Stimulated activated CD8-positive, alpha-beta memory T cell treated with anti-CD3 and anti-CD28 coated beads, Interleukin-15, amount 100 ng/mL, for 24 hours (primary cell): ENCODE results near the gene INO80.
"Not testable (repeated sequence)": the region's sequence is repeated elsewhere in the genome, so short reads cannot be mapped to it uniquely, and the experiment has no call there.

Experiments used
- DNase-seq: peaks from one replicate; pipeline ENCODE4 v3.0.0-alpha.2; 2020; ENCODE audit warnings: low read depth

Gene INO80

GRCh38 chr15:41115652-41116115, 396 bp downstream of the INO80 start:
- DNase-seq: peak; percentile 46

- no peak for DNase-seq
These were observed 874 bp downstream of the INO80 start for GRCh38 chr15:41115161-41115651.

GRCh38 chr15:41106947-41107346, 9.1 kb downstream of the INO80 start:
- no peak for DNase-seq

GRCh38 chr15:41105348-41106334, 10.4 kb downstream of the INO80 start:
- no peak for DNase-seq

- DNase-seq: no peak
These were observed 11.8 kb downstream of the INO80 start for GRCh38 chr15:41104234-41104633.

GRCh38 chr15:41102854-41103253, 13.2 kb downstream of the INO80 start:
- no peak for DNase-seq

GRCh38 chr15:41096178-41096577, 19.9 kb downstream of the INO80 start:
- DNase-seq: no peak

GRCh38 chr15:41085029-41085428, 31.1 kb downstream of the INO80 start:
- no peak for DNase-seq

- no peak for DNase-seq
These were observed 35.9 kb downstream of the INO80 start for GRCh38 chr15:41080144-41080543.

- DNase-seq: no peak
These were observed 36.4 kb downstream of the INO80 start for GRCh38 chr15:41079717-41080116.

- DNase-seq: not testable (repeated sequence)
These were observed 37.2 kb downstream of the INO80 start for GRCh38 chr15:41078879-41079278.

GRCh38 chr15:41078125-41078524, 38.0 kb downstream of the INO80 start:
- no peak for DNase-seq

- DNase-seq: no peak
These were observed 43.1 kb downstream of the INO80 start for GRCh38 chr15:41073028-41073427.

GRCh38 chr15:41072013-41072412, 44.1 kb downstream of the INO80 start:
- no peak for DNase-seq

- DNase-seq: no peak
These were observed 49.6 kb downstream of the INO80 start for GRCh38 chr15:41066516-41066915.

- no peak for DNase-seq
These were observed 54.4 kb downstream of the INO80 start for GRCh38 chr15:41061667-41062066.

GRCh38 chr15:41060505-41060904, 55.6 kb downstream of the INO80 start:
- no peak for DNase-seq

GRCh38 chr15:41056810-41057209, 59.3 kb downstream of the INO80 start:
- no peak for DNase-seq

GRCh38 chr15:41055706-41056105, 60.4 kb downstream of the INO80 start:
- no peak for DNase-seq

- DNase-seq: no peak
These were observed 64.9 kb downstream of the INO80 start for GRCh38 chr15:41051139-41051538.

GRCh38 chr15:41048852-41049251, 67.2 kb downstream of the INO80 start:
- DNase-seq: no peak

GRCh38 chr15:41048397-41048796, 67.7 kb downstream of the INO80 start:
- DNase-seq: no peak

GRCh38 chr15:41047474-41047873, 68.6 kb downstream of the INO80 start:
- DNase-seq: no peak
